ENCODE data around the gene EPB41L3.

EPB41L3 gene

GRCh38 chr18:5439986-5440696 lies 103.7 kb downstream of the EPB41L3 start:
- no peak overlapping the region for H3K4me2 ChIP-seq (ENCODE audit: low read length)
- H3K4me3 ChIP-seq (ENCODE audit: low read depth, low read length), result no peak overlapping the region
- no peak overlapping the region for H3K9ac ChIP-seq
- TF ChIP-seq CTCF (IDR thresholded peaks at IDR 0.05), result no peak
- H3K27me3 ChIP-seq (ENCODE audit: control insufficient read depth, insufficient read depth, low read length), result no peaks in the 10 kb centered on the region
- H3K4me1 ChIP-seq, result peaks cover 20% of the 10 kb centered on the region
- H2AFZ ChIP-seq, result no peak overlapping the region
- H3K79me2 ChIP-seq, result peaks cover 33% of the 10 kb centered on the region
- H3K27ac ChIP-seq, result no peak overlapping the region
- no peaks in the 10 kb centered on the region for H3K36me3 ChIP-seq (ENCODE audit: control insufficient read depth, insufficient read depth, low read length)
- H3K9me3 ChIP-seq (ENCODE audit: control insufficient read depth, low read length), result no peaks in the 10 kb centered on the region

- no peak overlapping the region for H3K4me3 ChIP-seq (ENCODE audit: low read depth, low read length)
- H3K9ac ChIP-seq, result no peak overlapping the region
- no peaks in the 10 kb centered on the region for H3K27me3 ChIP-seq (ENCODE audit: control insufficient read depth, insufficient read depth, low read length)
- no peak overlapping the region for H2AFZ ChIP-seq
- no peaks in the 10 kb centered on the region for H3K36me3 ChIP-seq (ENCODE audit: control insufficient read depth, insufficient read depth, low read length)
- H3K9me3 ChIP-seq (ENCODE audit: control insufficient read depth, low read length), result no peaks in the 10 kb centered on the region
- H3K27ac ChIP-seq, result no peak overlapping the region
- TF ChIP-seq CTCF (IDR thresholded peaks at IDR 0.05), result no peak
- no peak overlapping the region for H3K4me2 ChIP-seq (ENCODE audit: low read length)
- peaks cover 14% of the 10 kb centered on the region for H3K4me1 ChIP-seq
- H3K79me2 ChIP-seq, result peaks cover 36% of the 10 kb centered on the region
These were observed 109.4 kb downstream of the EPB41L3 start for GRCh38 chr18:5434425-5434824.

GRCh38 chr18:5431836-5432575 lies 111.8 kb downstream of the EPB41L3 start:
- H3K9me3 ChIP-seq (ENCODE audit: control insufficient read depth, low read length), result no peaks in the 10 kb centered on the region
- peaks cover 6% of the 10 kb centered on the region for H3K4me1 ChIP-seq
- H2AFZ ChIP-seq, result no peak overlapping the region
- no peaks in the 10 kb centered on the region for H3K36me3 ChIP-seq (ENCODE audit: control insufficient read depth, insufficient read depth, low read length)
- H3K9ac ChIP-seq, result no peak overlapping the region
- H3K27ac ChIP-seq, result peak overlapping the region; percentile 8
- no peak overlapping the region for H3K4me2 ChIP-seq (ENCODE audit: low read length)
- TF ChIP-seq CTCF (IDR thresholded peaks at IDR 0.05), result no peak
- H3K79me2 ChIP-seq, result peaks cover 25% of the 10 kb centered on the region
- no peaks in the 10 kb centered on the region for H3K27me3 ChIP-seq (ENCODE audit: control insufficient read depth, insufficient read depth, low read length)
- no peak overlapping the region for H3K4me3 ChIP-seq (ENCODE audit: low read depth, low read length)

GRCh38 chr18:5430131-5430530 lies 113.7 kb downstream of the EPB41L3 start:
- Histone ChIP-seq H3K27me3 (ENCODE audit: control insufficient read depth, insufficient read depth, low read length) (no peaks in the 10 kb centered on the region), H3K36me3 (ENCODE audit: control insufficient read depth, insufficient read depth, low read length) (no peaks in the 10 kb centered on the region), H3K4me3 (ENCODE audit: low read depth, low read length) (no peak overlapping the region), H3K4me2 (ENCODE audit: low read length) (no peak overlapping the region), H3K27ac (no peak overlapping the region), H3K4me1 (peaks cover 7% of the 10 kb centered on the region), H3K9me3 (ENCODE audit: control insufficient read depth, low read length) (no peaks in the 10 kb centered on the region), H3K9ac (no peak overlapping the region), H3K79me2 (peaks cover 18% of the 10 kb centered on the region), H2AFZ (no peak overlapping the region)
- no peak for TF ChIP-seq CTCF (IDR thresholded peaks at IDR 0.05)
